BJ (cell line): ENCODE data around the gene DACT2. TPM values are rescaled to one million over a fixed set of nuclear protein-coding genes. Genes with fewer than 3 reads are reported as not detected.

Experiments used
- CTCF ChIA-PET: fragments of 350-600 bp; formaldehyde crosslinking; extraction: SDS; loops from one replicate; lab custom pipeline; 2021; ENCODE audit warnings: antibody characterized with exemption, inconsistent platforms; lab: Yijun Ruan, JAX
- POLR2A ChIA-PET: fragments of 300-600 bp; sonication (Branson Sonifier 250); formaldehyde crosslinking; extraction: SDS; loops from one replicate; lab custom pipeline; 2021; ENCODE audit warnings: antibody characterized with exemption; lab: Charles Lee
- DNase-seq: peaks from one replicate; pipeline ENCODE4 v3.0.0-alpha.2; 2011; ENCODE audit warnings: low read depth
- H3K27me3 ChIP-seq: 2 replicates; pipeline ENCODE4 v1.6.0; 2011; ENCODE audit warnings: low read length; ENCODE audit not compliant: control insufficient read depth, insufficient read depth
- H3K36me3 ChIP-seq: 2 replicates; pipeline ENCODE4 v1.5.1; 2011; ENCODE audit warnings: low read length; ENCODE audit not compliant: control insufficient read depth, insufficient read depth
- H3K4me3 ChIP-seq: 2 replicates; pipeline ENCODE4 v1.5.1; 2011; ENCODE audit warnings: low read depth, mild to moderate bottlenecking, control low read depth, low read length
- polyA plus RNA-seq: library from polyadenylated mRNA; depleted of rRNA; stranded (reverse); fragments of >200 nt; gene quantifications from 2 replicates; pipeline ENCODE4 v1.2.3, GENCODE V29; 2011
- TF ChIP-seq, protein P1 (sequence below): IDR thresholded peaks from 2 replicates; pipeline ENCODE4 v1.5.1; 2011; ENCODE audit warnings: low read depth, mild to moderate bottlenecking, control low read depth, inconsistent platforms, low read length, moderate library complexity; ENCODE audit not compliant: insufficient read depth

Gene DACT2
- polyA plus RNA-seq, 1 experiment: not detected

- TF ChIP-seq, protein P1, sequence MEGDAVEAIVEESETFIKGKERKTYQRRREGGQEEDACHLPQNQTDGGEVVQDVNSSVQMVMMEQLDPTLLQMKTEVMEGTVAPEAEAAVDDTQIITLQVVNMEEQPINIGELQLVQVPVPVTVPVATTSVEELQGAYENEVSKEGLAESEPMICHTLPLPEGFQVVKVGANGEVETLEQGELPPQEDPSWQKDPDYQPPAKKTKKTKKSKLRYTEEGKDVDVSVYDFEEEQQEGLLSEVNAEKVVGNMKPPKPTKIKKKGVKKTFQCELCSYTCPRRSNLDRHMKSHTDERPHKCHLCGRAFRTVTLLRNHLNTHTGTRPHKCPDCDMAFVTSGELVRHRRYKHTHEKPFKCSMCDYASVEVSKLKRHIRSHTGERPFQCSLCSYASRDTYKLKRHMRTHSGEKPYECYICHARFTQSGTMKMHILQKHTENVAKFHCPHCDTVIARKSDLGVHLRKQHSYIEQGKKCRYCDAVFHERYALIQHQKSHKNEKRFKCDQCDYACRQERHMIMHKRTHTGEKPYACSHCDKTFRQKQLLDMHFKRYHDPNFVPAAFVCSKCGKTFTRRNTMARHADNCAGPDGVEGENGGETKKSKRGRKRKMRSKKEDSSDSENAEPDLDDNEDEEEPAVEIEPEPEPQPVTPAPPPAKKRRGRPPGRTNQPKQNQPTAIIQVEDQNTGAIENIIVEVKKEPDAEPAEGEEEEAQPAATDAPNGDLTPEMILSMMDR: no peak
- no peaks in the 10 kb centered on the region for H3K27me3 ChIP-seq
- CTCF ChIA-PET: no interaction called here
- POLR2A ChIA-PET: no interaction called here
- H3K4me3 ChIP-seq: no peak overlapping the region
- no peak for DNase-seq
- H3K36me3 ChIP-seq: no peaks in the 10 kb centered on the region
These were observed 12.4 kb downstream of the DACT2 start for GRCh38 chr6:168307015-168307694.

DNA sequence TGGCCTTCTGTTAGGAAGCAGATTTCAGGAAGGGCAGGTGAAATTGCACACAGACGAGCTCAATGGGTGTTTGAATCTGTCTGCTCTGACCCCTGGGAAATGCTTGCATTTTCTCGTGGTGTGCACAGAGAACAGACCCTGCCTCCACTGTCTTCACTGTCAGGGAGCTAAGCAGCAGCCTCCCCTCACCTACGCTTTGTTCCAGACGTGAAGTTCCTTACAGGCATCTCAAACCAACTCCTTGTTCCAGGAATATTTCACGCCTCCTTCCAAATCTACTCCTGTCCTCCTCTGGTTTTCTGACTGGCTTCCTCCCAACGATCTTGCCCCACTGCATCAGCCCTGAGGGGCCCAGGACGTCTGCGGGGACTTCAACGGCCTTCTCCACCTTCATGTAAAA is 13.7 kb downstream of the DACT2 start:
- POLR2A ChIA-PET: no interaction called here
- Histone ChIP-seq H3K27me3 (no peaks in the 10 kb centered on the region), H3K4me3 (no peak overlapping the region), H3K36me3 (no peaks in the 10 kb centered on the region)
- CTCF ChIA-PET: no interaction called here
- TF ChIP-seq, protein P1: no peak
- DNase-seq: no peak

GRCh38 chr6:168305096-168305749 is 14.4 kb downstream of the DACT2 start:
- DNase-seq: no peak
- H3K36me3 ChIP-seq: no peaks in the 10 kb centered on the region
- no peak overlapping the region for H3K4me3 ChIP-seq
- ChIA-PET CTCF (no interaction called here), POLR2A (no interaction called here)
- TF ChIP-seq, protein P1: no peak
- H3K27me3 ChIP-seq: no peaks in the 10 kb centered on the region

GRCh38 chr6:168304752-168305015 is 14.9 kb downstream of the DACT2 start:
- Histone ChIP-seq H3K4me3 (no peak overlapping the region), H3K36me3 (no peaks in the 10 kb centered on the region), H3K27me3 (no peaks in the 10 kb centered on the region)
- DNase-seq: no peak
- ChIA-PET CTCF (no interaction called here), POLR2A (no interaction called here)
- TF ChIP-seq, protein P1: no peak

DNA sequence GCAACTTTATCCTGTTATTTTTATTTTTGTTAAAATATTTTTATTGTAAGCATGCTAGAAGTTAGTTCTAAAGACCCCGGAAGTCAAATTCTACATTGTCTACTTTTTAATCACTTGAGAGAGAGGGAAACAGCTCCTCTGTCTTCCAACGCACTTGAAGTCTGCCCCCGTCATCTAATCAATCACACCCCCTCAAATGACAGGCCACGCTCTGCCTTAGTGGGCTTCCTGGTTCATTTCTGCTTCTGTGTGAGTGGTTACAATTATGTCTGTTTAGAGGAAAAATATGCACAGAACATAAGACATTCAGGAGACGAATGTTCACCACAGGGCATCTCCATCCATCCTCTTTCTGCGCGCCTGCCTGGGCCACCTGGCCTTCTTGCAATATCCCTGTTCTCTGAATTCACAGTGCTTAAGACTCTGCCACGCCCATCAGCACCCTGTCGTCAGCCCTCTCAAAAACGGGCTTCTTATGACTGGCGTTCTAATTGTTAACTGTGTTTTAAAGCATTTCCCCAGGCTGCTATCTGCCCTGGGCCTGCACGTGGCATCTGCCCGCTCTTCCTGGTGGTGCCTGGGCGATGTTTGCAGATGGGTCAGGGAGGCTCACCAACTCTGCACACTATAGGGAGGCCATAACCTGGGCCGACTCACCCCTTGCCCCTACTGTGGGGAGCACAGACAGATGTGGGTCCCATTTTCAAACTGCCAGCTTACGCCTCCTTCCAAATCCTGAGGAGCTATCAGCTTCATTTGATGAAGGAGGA is 15.4 kb downstream of the DACT2 start:
- CTCF ChIA-PET: no interaction called here
- POLR2A ChIA-PET: no interaction called here
- TF ChIP-seq, protein P1: no peak
- no peaks in the 10 kb centered on the region for H3K36me3 ChIP-seq
- no peak for DNase-seq
- H3K4me3 ChIP-seq: no peak overlapping the region
- no peaks in the 10 kb centered on the region for H3K27me3 ChIP-seq
